ENCODE results near the gene PDE1C.
"Not testable (repeated sequence)": the region's sequence is repeated elsewhere in the genome, so short reads cannot be mapped to it uniquely, and the experiment has no call there.

Gene PDE1C

GRCh38 chr7:31887006-31887405 is 183.2 kb downstream of the PDE1C start:
- DNase-seq = no peak

- no peak for DNase-seq
Observed at GRCh38 chr7:31885171-31885570, 185.0 kb downstream of the PDE1C start.

- no peak for DNase-seq
Observed at GRCh38 chr7:31883761-31884164, 186.4 kb downstream of the PDE1C start.

GRCh38 chr7:31882187-31882586 is 188.0 kb downstream of the PDE1C start:
- no peak for DNase-seq

GRCh38 chr7:31878875-31879274 is 191.3 kb downstream of the PDE1C start:
- no peak for DNase-seq

- no peak for DNase-seq
Observed at GRCh38 chr7:31875424-31875823, 194.8 kb downstream of the PDE1C start.

- no peak for DNase-seq
Observed at GRCh38 chr7:31874631-31875386, 195.4 kb downstream of the PDE1C start.

GRCh38 chr7:31873816-31874597 is 196.2 kb downstream of the PDE1C start:
- DNase-seq = no peak

- no peak for DNase-seq
Observed at GRCh38 chr7:31872545-31873370, 197.4 kb downstream of the PDE1C start.

- no peak for DNase-seq
Observed at GRCh38 chr7:31864646-31865045, 205.6 kb downstream of the PDE1C start.

- DNase-seq = no peak
Observed at GRCh38 chr7:31860925-31861324, 209.3 kb downstream of the PDE1C start.

GRCh38 chr7:31858055-31858454 is 212.2 kb downstream of the PDE1C start:
- DNase-seq = no peak

GRCh38 chr7:31857172-31857571 is 213.0 kb downstream of the PDE1C start:
- DNase-seq = no peak

GRCh38 chr7:31856337-31856736 is 213.9 kb downstream of the PDE1C start:
- DNase-seq = no peak

- no peak for DNase-seq
Observed at GRCh38 chr7:31855530-31855929, 214.7 kb downstream of the PDE1C start.

GRCh38 chr7:31853380-31853779 is 216.8 kb downstream of the PDE1C start:
- no peak for DNase-seq

- DNase-seq = no peak
Observed at GRCh38 chr7:31852462-31852861, 217.7 kb downstream of the PDE1C start.

- no peak for DNase-seq
Observed at GRCh38 chr7:31851119-31851518, 219.1 kb downstream of the PDE1C start.

- DNase-seq = no peak
Observed at GRCh38 chr7:31850601-31851000, 219.6 kb downstream of the PDE1C start.

- no peak for DNase-seq
Observed at GRCh38 chr7:31850066-31850465, 220.1 kb downstream of the PDE1C start.

- no peak for DNase-seq
Observed at GRCh38 chr7:31835471-31835870, 234.7 kb downstream of the PDE1C start.

GRCh38 chr7:31833625-31834024 is 236.6 kb downstream of the PDE1C start:
- DNase-seq = not testable (repeated sequence)

- no peak for DNase-seq
Observed at GRCh38 chr7:31828520-31828919, 241.7 kb downstream of the PDE1C start.

Measured in stimulated activated CD4-positive, alpha-beta T cell treated with anti-CD3 and anti-CD28 coated beads, Interleukin-2, amount 100 ng/mL, for 48 hours (primary cell).